Dendritic cell treated with granulocyte-macrophage colony-stimulating factor and Interleukin-4, amounts not matched to agents 40 ng/mL and 50 ng/mL, for 4 days (primary cell): ENCODE data around the gene KCNK4.
A peak's percentile ranks its signal among the peaks of the same experiment; 100 is the strongest.

Experiments used
- H3K27ac Mint-ChIP-seq: one replicate; pipeline ENCODE4 v1.8.0; 2022; ENCODE audit warnings: mild to moderate bottlenecking, mixed read lengths
- H3K27me3 Mint-ChIP-seq: one replicate; pipeline ENCODE4 v1.8.0; 2022; ENCODE audit warnings: mild to moderate bottlenecking, mixed read lengths
- H3K36me3 Mint-ChIP-seq: one replicate; pipeline ENCODE4 v1.8.0; 2022; ENCODE audit warnings: low read depth, mixed read lengths
- H3K4me1 Mint-ChIP-seq: one replicate; pipeline ENCODE4 v1.8.0; 2022; ENCODE audit warnings: low read depth, mixed read lengths
- H3K4me3 Mint-ChIP-seq: one replicate; pipeline ENCODE4 v1.8.0; 2022; ENCODE audit warnings: mild to moderate bottlenecking, moderate library complexity, mixed read lengths
- H3K9me3 Mint-ChIP-seq: one replicate; pipeline ENCODE4 v1.8.0; 2022; ENCODE audit warnings: mixed read lengths
- intact Hi-C: fragments of 100-400 bp; cut with micrococcal nuclease; formaldehyde crosslinking; loops from one replicate; pipeline ENCODE4 v1.15.0; 2022

Gene KCNK4

GRCh38 chr11:64338716-64339115, 47.6 kb downstream of the KCNK4 start:
- H3K4me1 Mint-ChIP-seq, result peaks cover 64% of the 10 kb centered on the region
- H3K27ac Mint-ChIP-seq, result peak overlapping the region; percentile 93
- no peaks in the 10 kb centered on the region for H3K9me3 Mint-ChIP-seq
- H3K27me3 Mint-ChIP-seq, result no peaks in the 10 kb centered on the region
- intact Hi-C loops, result no loop called here
- H3K4me3 Mint-ChIP-seq, result no peak overlapping the region
- H3K36me3 Mint-ChIP-seq, result peaks cover 25% of the 10 kb centered on the region

GRCh38 chr11:64339286-64339685, 48.2 kb downstream of the KCNK4 start:
- peaks cover 66% of the 10 kb centered on the region for H3K4me1 Mint-ChIP-seq
- no peaks in the 10 kb centered on the region for H3K27me3 Mint-ChIP-seq
- H3K27ac Mint-ChIP-seq, result peak overlapping the region; percentile 93
- H3K36me3 Mint-ChIP-seq, result peaks cover 31% of the 10 kb centered on the region
- H3K4me3 Mint-ChIP-seq, result peak overlapping the region; percentile 80
- no peaks in the 10 kb centered on the region for H3K9me3 Mint-ChIP-seq
- intact Hi-C loops, result no loop called here

GRCh38 chr11:64339754-64340408, 48.8 kb downstream of the KCNK4 start, which contains the start of gene CCDC88B:
CCDC88B (plus strand) TSS chr11:64340204; CDS start chr11:64340267, 63 bp downstream.
- peaks cover 68% of the 10 kb centered on the region for H3K4me1 Mint-ChIP-seq
- H3K36me3 Mint-ChIP-seq, result peaks cover 37% of the 10 kb centered on the region
- intact Hi-C loops, result loop anchor here (5.0 kb wide), 1 partner anchor 33 kb away; the partner anchor contains the start of gene ESRRA
- H3K27me3 Mint-ChIP-seq, result no peaks in the 10 kb centered on the region
- H3K9me3 Mint-ChIP-seq, result no peaks in the 10 kb centered on the region
- H3K27ac Mint-ChIP-seq, result peak within 1 kb of the TSS; percentile 93
- peak within 1 kb of the TSS; percentile 80 for H3K4me3 Mint-ChIP-seq

GRCh38 chr11:64340671-64341335, 49.7 kb downstream of the KCNK4 start:
- H3K27ac Mint-ChIP-seq, result peak overlapping the region; percentile 93
- no peaks in the 10 kb centered on the region for H3K27me3 Mint-ChIP-seq
- no peaks in the 10 kb centered on the region for H3K9me3 Mint-ChIP-seq
- peaks cover 46% of the 10 kb centered on the region for H3K36me3 Mint-ChIP-seq
- H3K4me3 Mint-ChIP-seq, result peak overlapping the region; percentile 80
- intact Hi-C loops, result loop anchor here (5.0 kb wide), 1 partner anchor 34 kb away; the partner anchor contains the start of gene ESRRA
- peaks cover 69% of the 10 kb centered on the region for H3K4me1 Mint-ChIP-seq

- intact Hi-C loops, result loop anchor here (5.0 kb wide), 1 partner anchor 34 kb away; the partner anchor contains the start of gene ESRRA
- Mint-ChIP-seq H3K4me3 (peak overlapping the region; percentile 80), H3K9me3 (no peaks in the 10 kb centered on the region), H3K27ac (peak overlapping the region; percentile 48), H3K27me3 (no peaks in the 10 kb centered on the region), H3K36me3 (peaks cover 52% of the 10 kb centered on the region), H3K4me1 (peaks cover 74% of the 10 kb centered on the region)
Measured at GRCh38 chr11:64341429-64341828, 50.3 kb downstream of the KCNK4 start.

GRCh38 chr11:64341851-64342791, 51.0 kb downstream of the KCNK4 start:
- intact Hi-C loops, result loop anchor here (5.0 kb wide), 1 partner anchor 35 kb away; the partner anchor contains the start of gene ESRRA
- Mint-ChIP-seq H3K27me3 (no peaks in the 10 kb centered on the region), H3K27ac (peak overlapping the region; percentile 48), H3K9me3 (no peaks in the 10 kb centered on the region), H3K36me3 (peaks cover 59% of the 10 kb centered on the region), H3K4me1 (peaks cover 80% of the 10 kb centered on the region), H3K4me3 (peak overlapping the region; percentile 57)

- H3K4me3 Mint-ChIP-seq, result no peak overlapping the region
- H3K27me3 Mint-ChIP-seq, result no peaks in the 10 kb centered on the region
- no peaks in the 10 kb centered on the region for H3K9me3 Mint-ChIP-seq
- H3K27ac Mint-ChIP-seq, result no peak overlapping the region
- peaks cover 84% of the 10 kb centered on the region for H3K4me1 Mint-ChIP-seq
- intact Hi-C loops, result loop anchor here (5.0 kb wide), 1 partner anchor 36 kb away; the partner anchor contains the start of gene ESRRA
- H3K36me3 Mint-ChIP-seq, result peaks cover 67% of the 10 kb centered on the region
Measured at GRCh38 chr11:64342869-64343745, 52.0 kb downstream of the KCNK4 start.

- Mint-ChIP-seq H3K27me3 (no peaks in the 10 kb centered on the region), H3K4me1 (peaks cover 78% of the 10 kb centered on the region), H3K4me3 (no peak overlapping the region), H3K9me3 (no peaks in the 10 kb centered on the region), H3K27ac (no peak overlapping the region), H3K36me3 (peaks cover 72% of the 10 kb centered on the region)
- intact Hi-C loops, result loop anchor here (5.0 kb wide), 1 partner anchor 37 kb away; the partner anchor contains the start of gene ESRRA
Measured at GRCh38 chr11:64343767-64344559, 52.9 kb downstream of the KCNK4 start.

- Mint-ChIP-seq H3K4me3 (no peak overlapping the region), H3K27ac (no peak overlapping the region), H3K9me3 (no peaks in the 10 kb centered on the region), H3K27me3 (no peaks in the 10 kb centered on the region), H3K36me3 (peaks cover 80% of the 10 kb centered on the region), H3K4me1 (peaks cover 69% of the 10 kb centered on the region)
- intact Hi-C loops, result loop anchor here (5.0 kb wide), 1 partner anchor 37 kb away; the partner anchor contains the start of gene ESRRA
Measured at GRCh38 chr11:64344787-64345186, 53.7 kb downstream of the KCNK4 start.

- H3K27ac Mint-ChIP-seq, result no peak overlapping the region
- no peak overlapping the region for H3K4me3 Mint-ChIP-seq
- H3K4me1 Mint-ChIP-seq, result peaks cover 44% of the 10 kb centered on the region
- H3K36me3 Mint-ChIP-seq, result peaks cover 94% of the 10 kb centered on the region
- no peaks in the 10 kb centered on the region for H3K27me3 Mint-ChIP-seq
- intact Hi-C loops, result no loop called here
- H3K9me3 Mint-ChIP-seq, result no peaks in the 10 kb centered on the region
Measured at GRCh38 chr11:64347193-64347867, 56.2 kb downstream of the KCNK4 start.

- no peaks in the 10 kb centered on the region for H3K27me3 Mint-ChIP-seq
- peaks cover 32% of the 10 kb centered on the region for H3K4me1 Mint-ChIP-seq
- intact Hi-C loops, result no loop called here
- H3K9me3 Mint-ChIP-seq, result no peaks in the 10 kb centered on the region
- H3K27ac Mint-ChIP-seq, result no peak overlapping the region
- H3K36me3 Mint-ChIP-seq, result peaks cover 94% of the 10 kb centered on the region
- no peak overlapping the region for H3K4me3 Mint-ChIP-seq
Measured at GRCh38 chr11:64348383-64349024, 57.4 kb downstream of the KCNK4 start.
